ENCODE results near the gene GPHN.

GPHN gene

DNA sequence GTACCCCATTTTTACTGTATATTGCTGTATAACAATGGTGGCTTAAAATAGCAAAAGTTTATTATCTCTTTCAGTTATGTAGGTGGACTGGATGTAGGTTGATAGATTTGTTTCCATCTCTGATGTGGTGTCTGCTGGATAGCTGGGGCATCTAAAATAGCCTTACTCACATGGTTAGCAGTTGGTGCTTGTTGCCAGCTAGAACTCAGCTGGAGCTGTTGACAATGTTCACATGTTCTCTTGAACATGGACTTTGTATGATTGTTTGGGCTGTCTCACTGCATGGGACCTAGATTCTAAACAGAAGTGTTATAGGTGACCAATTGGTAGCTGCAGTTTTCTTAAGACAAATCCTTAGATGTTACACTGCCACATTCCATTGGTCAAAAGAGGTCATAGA lies 126.9 kb downstream of the GPHN start:
- TF ChIP-seq, protein P1, sequence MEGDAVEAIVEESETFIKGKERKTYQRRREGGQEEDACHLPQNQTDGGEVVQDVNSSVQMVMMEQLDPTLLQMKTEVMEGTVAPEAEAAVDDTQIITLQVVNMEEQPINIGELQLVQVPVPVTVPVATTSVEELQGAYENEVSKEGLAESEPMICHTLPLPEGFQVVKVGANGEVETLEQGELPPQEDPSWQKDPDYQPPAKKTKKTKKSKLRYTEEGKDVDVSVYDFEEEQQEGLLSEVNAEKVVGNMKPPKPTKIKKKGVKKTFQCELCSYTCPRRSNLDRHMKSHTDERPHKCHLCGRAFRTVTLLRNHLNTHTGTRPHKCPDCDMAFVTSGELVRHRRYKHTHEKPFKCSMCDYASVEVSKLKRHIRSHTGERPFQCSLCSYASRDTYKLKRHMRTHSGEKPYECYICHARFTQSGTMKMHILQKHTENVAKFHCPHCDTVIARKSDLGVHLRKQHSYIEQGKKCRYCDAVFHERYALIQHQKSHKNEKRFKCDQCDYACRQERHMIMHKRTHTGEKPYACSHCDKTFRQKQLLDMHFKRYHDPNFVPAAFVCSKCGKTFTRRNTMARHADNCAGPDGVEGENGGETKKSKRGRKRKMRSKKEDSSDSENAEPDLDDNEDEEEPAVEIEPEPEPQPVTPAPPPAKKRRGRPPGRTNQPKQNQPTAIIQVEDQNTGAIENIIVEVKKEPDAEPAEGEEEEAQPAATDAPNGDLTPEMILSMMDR (IDR thresholded peaks at IDR 0.05; ENCODE audit: insufficient read depth, low read depth, low read length, missing control alignments), result no peak
- DNase-seq (ENCODE audit: low read depth), result no peak
- H3K4me3 ChIP-seq (ENCODE audit: low read length), result no peak overlapping the region

DNA sequence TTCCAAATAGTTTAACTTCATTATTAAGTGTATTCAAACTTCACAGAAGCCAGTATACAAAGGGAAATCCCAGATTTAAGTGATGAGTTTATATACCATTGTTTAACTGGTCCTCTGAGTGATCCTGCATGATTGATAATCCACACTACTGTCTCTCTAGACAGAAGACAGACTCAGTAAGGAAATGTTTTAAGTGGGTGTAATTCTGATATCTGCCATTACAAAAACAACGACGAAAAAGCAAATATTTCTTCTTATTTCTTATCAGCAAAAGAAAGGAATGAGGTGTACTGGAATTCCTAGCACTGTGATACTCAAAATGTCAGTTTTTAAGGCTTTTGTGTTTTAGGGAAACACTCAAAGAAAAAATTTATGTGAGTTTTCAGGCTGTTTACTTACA lies 127.5 kb downstream of the GPHN start:
- DNase-seq (ENCODE audit: low read depth), result no peak
- TF ChIP-seq, protein P1 (IDR thresholded peaks at IDR 0.05; ENCODE audit: insufficient read depth, low read depth, low read length, missing control alignments), result no peak
- H3K4me3 ChIP-seq (ENCODE audit: low read length), result no peak overlapping the region

DNA sequence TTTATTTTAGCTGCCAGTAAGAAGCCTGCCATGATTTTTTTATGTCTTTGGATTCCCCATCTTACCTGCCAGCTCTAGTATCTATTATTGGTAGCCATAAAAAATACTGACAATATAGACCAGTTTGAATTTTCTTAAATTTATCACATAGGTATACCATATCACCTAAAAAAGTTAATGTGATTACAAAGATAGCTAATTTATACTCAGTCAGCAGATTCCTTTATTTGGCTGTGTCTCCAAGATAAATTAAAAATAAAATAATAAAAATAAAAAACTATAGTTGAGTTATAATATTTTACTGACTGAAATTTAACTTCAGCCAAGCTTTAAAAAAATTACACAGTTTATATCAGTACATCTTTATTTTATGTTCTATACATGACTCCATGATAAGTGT lies 128.3 kb downstream of the GPHN start:
- no peak overlapping the region for H3K4me3 ChIP-seq (ENCODE audit: low read length)
- no peak for DNase-seq (ENCODE audit: low read depth)
- TF ChIP-seq, protein P1 (IDR thresholded peaks at IDR 0.05; ENCODE audit: insufficient read depth, low read depth, low read length, missing control alignments), result no peak

DNA sequence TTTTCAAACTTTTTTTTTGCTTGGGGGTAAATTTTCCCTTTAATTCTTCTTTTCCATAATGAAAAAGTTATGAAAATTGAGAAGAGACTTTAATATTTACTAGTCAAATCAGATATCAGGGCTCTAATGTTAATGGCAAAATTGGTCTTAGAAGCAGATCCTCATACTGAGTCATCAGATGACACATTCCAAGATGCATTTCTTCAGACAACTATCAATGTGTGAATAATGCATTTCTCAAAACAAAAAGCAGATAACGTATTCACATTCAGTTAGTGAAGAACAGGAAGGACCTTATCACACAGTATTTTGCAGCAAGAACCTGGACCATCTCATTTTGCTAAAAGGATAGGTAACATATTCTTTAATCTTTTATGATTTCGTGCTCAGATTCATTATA lies 130.7 kb downstream of the GPHN start:
- DNase-seq (ENCODE audit: low read depth), result peak; percentile 79
- TF ChIP-seq, protein P1 (IDR thresholded peaks at IDR 0.05; ENCODE audit: insufficient read depth, low read depth, low read length, missing control alignments), result no peak
- no peak overlapping the region for H3K4me3 ChIP-seq (ENCODE audit: low read length)

DNA sequence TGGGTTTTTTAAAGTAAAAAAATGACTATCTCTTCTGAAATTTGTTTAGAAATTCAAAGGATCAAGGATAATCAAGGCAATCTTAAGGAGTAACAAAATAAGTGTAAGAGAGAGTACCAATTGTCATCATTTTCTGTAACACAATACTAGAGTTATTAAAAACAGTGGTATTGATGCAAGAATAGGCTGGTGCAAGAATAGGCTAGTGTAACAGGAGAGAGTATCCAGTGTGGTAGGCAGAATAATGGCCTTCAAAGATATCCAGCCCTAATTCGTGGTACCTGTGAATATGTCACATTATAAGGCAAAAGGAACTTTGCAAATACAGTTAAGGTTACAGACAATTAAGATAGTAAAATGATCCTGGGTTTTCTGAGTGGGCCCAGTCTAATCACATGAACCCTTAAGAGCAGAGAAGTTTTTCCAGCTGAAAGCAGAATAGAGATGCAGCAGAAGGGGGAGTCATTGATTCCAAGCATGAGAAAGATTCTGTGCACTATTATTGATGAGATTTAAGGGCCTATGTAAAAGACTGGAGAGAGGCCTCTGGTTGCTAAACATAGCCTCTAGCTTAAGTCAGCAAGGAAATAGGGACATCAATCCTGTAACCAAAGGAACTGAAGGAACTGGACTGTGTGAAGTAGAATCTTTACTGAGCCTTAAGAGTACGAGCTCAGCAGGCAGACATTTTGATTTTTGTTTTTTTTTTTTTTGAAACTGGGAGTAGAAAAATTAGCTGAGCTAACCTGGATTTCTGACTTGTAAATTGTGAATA lies 134.1 kb downstream of the GPHN start:
- no peak overlapping the region for H3K4me3 ChIP-seq (ENCODE audit: low read length)
- TF ChIP-seq, protein P1 (IDR thresholded peaks at IDR 0.05; ENCODE audit: insufficient read depth, low read depth, low read length, missing control alignments), result no peak
- DNase-seq (ENCODE audit: low read depth), result no peak

DNA sequence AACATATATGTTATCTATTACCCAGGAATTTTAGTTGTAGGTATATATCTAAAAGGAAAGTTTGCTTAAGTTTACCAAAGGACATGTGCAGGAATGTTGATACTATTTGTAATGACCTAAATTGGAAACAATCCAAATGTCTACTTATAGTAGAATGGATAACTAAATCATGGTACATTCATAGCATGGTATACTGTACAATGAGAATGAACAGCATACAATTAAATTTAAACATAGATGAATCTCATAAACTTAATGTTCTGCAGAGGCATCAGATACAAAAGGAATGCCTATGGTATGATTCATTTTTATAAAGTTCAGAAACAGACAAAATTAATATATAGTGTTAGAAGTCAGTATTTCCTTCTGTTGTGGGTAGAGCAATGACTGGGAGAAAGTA lies 135.4 kb downstream of the GPHN start:
- no peak overlapping the region for H3K4me3 ChIP-seq (ENCODE audit: low read length)
- TF ChIP-seq, protein P1 (IDR thresholded peaks at IDR 0.05; ENCODE audit: insufficient read depth, low read depth, low read length, missing control alignments), result no peak
- peak; percentile 9 for DNase-seq (ENCODE audit: low read depth)

DNA sequence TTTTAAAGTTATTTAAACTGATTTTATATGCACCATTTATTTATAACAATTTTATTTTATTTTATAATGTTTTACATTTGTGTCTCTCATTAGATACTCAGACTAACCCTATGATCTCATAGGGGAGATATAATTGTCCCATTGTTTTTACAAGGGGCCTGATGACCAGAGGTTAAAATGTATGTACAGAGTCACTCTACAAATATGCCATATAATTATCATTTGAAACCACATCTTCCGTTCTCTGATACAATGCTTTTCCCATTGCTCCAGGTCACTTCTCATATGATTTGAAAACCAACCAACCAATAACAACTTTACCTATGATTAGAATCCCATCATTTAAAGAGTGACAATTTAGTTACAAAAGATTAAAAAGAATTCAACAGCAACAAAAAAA lies 137.8 kb downstream of the GPHN start:
- DNase-seq (ENCODE audit: low read depth), result peak; percentile 13
- TF ChIP-seq, protein P1 (IDR thresholded peaks at IDR 0.05; ENCODE audit: insufficient read depth, low read depth, low read length, missing control alignments), result no peak

More for the DNA sequence above, 137.8 kb downstream of the GPHN start:
- no peak overlapping the region for H3K4me3 ChIP-seq (ENCODE audit: low read length)

Measured in epithelial cell of esophagus (primary cell).